ENCODE measurements around the gene LSM7. TPM values are rescaled to one million over a fixed set of nuclear protein-coding genes. Genes with fewer than 3 reads are reported as not detected.

The LSM7 gene
- total RNA-seq, 1 donor from 2014 or later, result 49.1 TPM

GRCh38 chr19:2331601-2332246 lies 3.3 kb upstream of the LSM7 start:
- peak overlapping the region in 2 of 3 donors; percentile 41 to 45 for H3K4me3 ChIP-seq (ENCODE audit: low read length in 3 of 3)
- H3K4me1 ChIP-seq (ENCODE audit: control insufficient read depth in 3 of 3, insufficient read depth in 3 of 3, low read length in 3 of 3), result peaks cover 48 to 78% (median 60%) of the 10 kb centered on the region in 3 donors
- H3K9ac ChIP-seq (ENCODE audit: low read depth in 1 of 3, low read length in 3 of 3), result peak overlapping the region in 2 of 3 donors; percentile 43 to 50
- peaks cover 0 to 5% (median 4%) of the 10 kb centered on the region in 3 donors for H3K36me3 ChIP-seq (ENCODE audit: control insufficient read depth in 3 of 3, insufficient read depth in 3 of 3, low read length in 3 of 3)
- peak overlapping the region; percentile 84 for H3K27ac ChIP-seq (ENCODE audit: low read depth, low read length)
- no peaks in the 10 kb centered on the region for H3K9me3 ChIP-seq (ENCODE audit: control insufficient read depth in 3 of 3, low read length in 3 of 3)
- no peaks in the 10 kb centered on the region for H3K27me3 ChIP-seq (ENCODE audit: control insufficient read depth in 3 of 3, insufficient read depth in 3 of 3, low read length in 3 of 3)

DNA sequence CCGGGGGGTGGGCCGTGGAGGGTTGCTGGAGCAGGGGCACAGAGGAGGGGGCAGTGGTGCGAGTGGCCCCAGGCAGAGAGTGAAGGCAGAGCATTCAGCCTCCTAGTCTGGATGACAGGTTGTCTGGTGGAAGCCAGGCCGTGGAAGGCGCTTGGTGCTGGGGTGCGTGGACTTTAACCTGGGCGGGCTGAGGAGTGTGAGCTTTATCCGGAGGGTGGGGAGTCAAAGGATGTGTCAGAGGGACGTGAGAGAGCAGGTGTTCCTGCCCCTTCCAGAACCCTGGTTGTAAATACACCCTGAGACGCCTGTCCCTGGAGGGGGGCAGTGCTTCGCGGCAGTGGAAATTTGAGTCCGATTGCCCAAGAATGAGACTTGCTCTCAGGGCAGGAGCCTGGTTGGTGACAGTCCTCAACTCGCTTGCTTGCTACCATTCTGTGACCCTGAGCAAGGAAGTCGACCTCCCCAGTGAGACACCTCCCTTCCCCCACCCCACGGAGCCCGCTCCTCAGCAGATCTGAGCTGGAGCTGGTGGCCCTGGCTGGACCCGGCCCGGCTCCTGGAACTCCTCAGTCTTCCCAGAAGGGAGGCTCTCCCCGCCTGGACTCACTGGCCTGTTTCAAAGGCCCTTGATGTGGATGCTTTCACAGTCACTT lies 2.4 kb upstream of the LSM7 start:
- no peaks in the 10 kb centered on the region for H3K9me3 ChIP-seq (ENCODE audit: control insufficient read depth in 3 of 3, low read length in 3 of 3)
- no peaks in the 10 kb centered on the region for H3K27me3 ChIP-seq (ENCODE audit: control insufficient read depth in 3 of 3, insufficient read depth in 3 of 3, low read length in 3 of 3)
- H3K36me3 ChIP-seq (ENCODE audit: control insufficient read depth in 3 of 3, insufficient read depth in 3 of 3, low read length in 3 of 3), result peaks cover 0 to 8% (median 0%) of the 10 kb centered on the region in 3 donors
- H3K4me1 ChIP-seq (ENCODE audit: control insufficient read depth in 3 of 3, insufficient read depth in 3 of 3, low read length in 3 of 3), result peaks cover 53 to 70% (median 57%) of the 10 kb centered on the region in 3 donors
- peak overlapping the region in 2 of 3 donors; percentile 35 to 45 for H3K4me3 ChIP-seq (ENCODE audit: low read length in 3 of 3)
- peak overlapping the region; percentile 84 for H3K27ac ChIP-seq (ENCODE audit: low read depth, low read length)
- peak overlapping the region; percentile 63 to 71 (median 71) for H3K9ac ChIP-seq (ENCODE audit: low read depth in 1 of 3, low read length in 3 of 3)

GRCh38 chr19:2330255-2330631 lies 1.9 kb upstream of the LSM7 start:
- peaks cover 53 to 68% (median 57%) of the 10 kb centered on the region in 3 donors for H3K4me1 ChIP-seq (ENCODE audit: control insufficient read depth in 3 of 3, insufficient read depth in 3 of 3, low read length in 3 of 3)
- peak overlapping the region in 2 of 3 donors; percentile 35 to 45 for H3K4me3 ChIP-seq (ENCODE audit: low read length in 3 of 3)
- no peaks in the 10 kb centered on the region for H3K27me3 ChIP-seq (ENCODE audit: control insufficient read depth in 3 of 3, insufficient read depth in 3 of 3, low read length in 3 of 3)
- peak overlapping the region; percentile 63 to 71 (median 71) for H3K9ac ChIP-seq (ENCODE audit: low read depth in 1 of 3, low read length in 3 of 3)
- H3K27ac ChIP-seq (ENCODE audit: low read depth, low read length), result peak overlapping the region; percentile 84
- no peaks in the 10 kb centered on the region for H3K9me3 ChIP-seq (ENCODE audit: control insufficient read depth in 3 of 3, low read length in 3 of 3)
- H3K36me3 ChIP-seq (ENCODE audit: control insufficient read depth in 3 of 3, insufficient read depth in 3 of 3, low read length in 3 of 3), result peaks cover 0 to 9% (median 3%) of the 10 kb centered on the region in 3 donors

DNA sequence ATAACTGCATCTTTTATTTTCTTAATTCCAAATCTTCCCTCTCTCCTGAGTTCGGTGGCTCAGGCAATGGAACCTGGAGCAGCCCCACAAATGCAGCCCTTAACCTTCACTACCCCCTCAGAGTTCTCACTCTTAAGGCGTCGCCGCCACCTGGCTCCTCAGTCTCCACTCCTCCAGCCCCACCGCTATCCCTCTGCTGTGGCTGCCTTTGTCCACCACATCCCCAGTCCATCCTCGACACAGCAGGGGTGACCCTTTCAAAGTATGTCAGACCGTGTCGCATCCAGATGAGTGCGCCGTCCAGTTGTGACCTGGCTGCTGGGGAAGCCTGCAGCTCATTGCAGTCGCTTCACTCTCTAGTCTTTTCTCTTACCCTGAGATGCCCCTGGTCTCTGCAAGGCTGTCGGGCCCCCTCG lies 1.1 kb upstream of the LSM7 start:
- Histone ChIP-seq H3K27me3 (ENCODE audit: control insufficient read depth in 3 of 3, insufficient read depth in 3 of 3, low read length in 3 of 3) (no peaks in the 10 kb centered on the region), H3K4me3 (ENCODE audit: low read length in 3 of 3) (peak overlapping the region; percentile 89 to 94 (median 94)), H3K4me1 (ENCODE audit: control insufficient read depth in 3 of 3, insufficient read depth in 3 of 3, low read length in 3 of 3) (peaks cover 53 to 68% (median 57%) of the 10 kb centered on the region in 3 donors), H3K36me3 (ENCODE audit: control insufficient read depth in 3 of 3, insufficient read depth in 3 of 3, low read length in 3 of 3) (peaks cover 3 to 9% (median 4%) of the 10 kb centered on the region in 3 donors), H3K9ac (ENCODE audit: low read depth in 1 of 3, low read length in 3 of 3) (peak overlapping the region; percentile 84 to 93 (median 89)), H3K9me3 (ENCODE audit: control insufficient read depth in 3 of 3, low read length in 3 of 3) (no peaks in the 10 kb centered on the region), H3K27ac (ENCODE audit: low read depth, low read length) (peak overlapping the region; percentile 12)

GRCh38 chr19:2329149-2329478 lies 728 bp upstream of the LSM7 start:
- Histone ChIP-seq H3K4me1 (ENCODE audit: control insufficient read depth in 3 of 3, insufficient read depth in 3 of 3, low read length in 3 of 3) (peaks cover 53 to 65% (median 56%) of the 10 kb centered on the region in 3 donors), H3K9ac (ENCODE audit: low read depth in 1 of 3, low read length in 3 of 3) (peak overlapping the region; percentile 84 to 93 (median 89))

DNA sequence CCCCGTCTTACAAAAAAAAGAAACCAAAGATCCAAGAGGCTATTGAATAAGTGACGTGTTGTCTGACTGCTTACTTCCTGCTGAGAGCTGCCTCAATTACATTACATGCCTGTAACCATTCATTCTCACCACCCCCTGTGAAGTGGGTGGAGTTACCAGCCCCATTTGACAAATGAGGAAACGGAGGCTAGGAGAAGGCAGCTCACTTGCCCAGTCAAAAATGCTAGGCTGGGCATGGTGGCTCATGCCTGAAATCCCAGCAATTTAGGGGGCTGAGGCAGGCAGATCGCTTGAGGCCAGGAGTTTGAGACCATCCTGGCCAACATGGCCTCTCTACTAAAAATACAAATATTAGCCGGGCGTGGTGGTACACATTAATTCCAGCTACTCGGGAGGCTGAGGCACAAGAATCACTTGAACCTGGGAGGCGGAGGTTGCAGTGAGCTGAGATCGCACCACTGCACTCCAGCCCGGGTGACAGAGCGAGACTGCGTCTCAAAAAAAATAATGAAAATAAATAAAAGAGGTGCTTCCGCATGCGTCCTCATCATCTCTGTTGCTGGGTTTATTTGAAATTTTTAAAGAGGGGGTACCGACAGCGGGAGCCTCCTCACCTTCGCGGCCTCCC lies 499 bp downstream of the LSM7 start:
- no peaks in the 10 kb centered on the region for H3K9me3 ChIP-seq (ENCODE audit: control insufficient read depth in 3 of 3, low read length in 3 of 3)
- H3K9ac ChIP-seq (ENCODE audit: low read depth in 1 of 3, low read length in 3 of 3), result peak overlapping the region; percentile 84 to 93 (median 89)
- H3K27me3 ChIP-seq (ENCODE audit: control insufficient read depth in 3 of 3, insufficient read depth in 3 of 3, low read length in 3 of 3), result no peaks in the 10 kb centered on the region
- peak overlapping the region; percentile 89 to 94 (median 94) for H3K4me3 ChIP-seq (ENCODE audit: low read length in 3 of 3)
- H3K4me1 ChIP-seq (ENCODE audit: control insufficient read depth in 3 of 3, insufficient read depth in 3 of 3, low read length in 3 of 3), result peaks cover 45 to 53% (median 49%) of the 10 kb centered on the region in 3 donors
- H3K36me3 ChIP-seq (ENCODE audit: control insufficient read depth in 3 of 3, insufficient read depth in 3 of 3, low read length in 3 of 3), result peaks cover 10 to 13% (median 11%) of the 10 kb centered on the region in 3 donors
- H3K27ac ChIP-seq (ENCODE audit: low read depth, low read length), result peak overlapping the region; percentile 54

More at GRCh38 chr19:2329149-2329478, 728 bp upstream of the LSM7 start:
- Histone ChIP-seq H3K27me3 (ENCODE audit: control insufficient read depth in 3 of 3, insufficient read depth in 3 of 3, low read length in 3 of 3) (no peaks in the 10 kb centered on the region), H3K9me3 (ENCODE audit: control insufficient read depth in 3 of 3, low read length in 3 of 3) (no peaks in the 10 kb centered on the region), H3K27ac (ENCODE audit: low read depth, low read length) (peak overlapping the region; percentile 54), H3K4me3 (ENCODE audit: low read length in 3 of 3) (peak overlapping the region; percentile 89 to 94 (median 94)), H3K36me3 (ENCODE audit: control insufficient read depth in 3 of 3, insufficient read depth in 3 of 3, low read length in 3 of 3) (peaks cover 7 to 8% (median 7%) of the 10 kb centered on the region in 3 donors)

DNA sequence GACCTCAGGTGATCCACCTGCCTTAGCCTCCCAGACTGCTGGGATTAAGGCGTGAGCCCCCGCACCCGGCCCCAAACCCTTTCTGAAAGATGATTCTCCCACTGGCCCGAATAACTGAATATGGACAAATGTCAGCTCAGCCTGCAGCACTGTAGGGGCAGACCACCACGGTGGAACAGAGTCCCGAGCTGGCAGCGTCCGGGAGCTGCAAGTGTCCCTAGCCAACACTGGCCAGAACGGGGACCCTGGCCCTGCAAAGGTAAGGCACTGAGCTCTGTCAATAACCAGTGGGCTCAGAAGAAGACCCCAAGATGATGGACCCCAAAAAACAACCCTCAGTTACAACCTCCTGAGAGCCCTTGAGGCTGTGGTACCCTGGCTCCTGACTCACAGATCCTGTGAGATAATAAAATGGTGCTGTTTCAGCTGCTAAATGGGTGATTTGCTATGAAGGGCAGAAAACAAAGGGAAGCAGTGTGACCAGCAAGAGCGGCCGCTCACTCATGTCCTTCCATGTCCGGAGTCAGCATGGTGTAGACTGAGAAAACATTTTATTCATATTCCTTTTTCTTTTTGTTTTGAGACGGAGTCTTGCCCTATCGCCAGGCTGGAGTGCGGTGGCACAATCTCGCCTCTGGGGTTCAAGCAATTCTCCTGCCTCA lies 1.6 kb downstream of the LSM7 start:
- Histone ChIP-seq H3K4me1 (ENCODE audit: control insufficient read depth in 3 of 3, insufficient read depth in 3 of 3, low read length in 3 of 3) (peaks cover 36 to 44% (median 40%) of the 10 kb centered on the region in 3 donors), H3K9ac (ENCODE audit: low read depth in 1 of 3, low read length in 3 of 3) (peak overlapping the region in 1 of 3 donors; percentile 33), H3K27ac (ENCODE audit: low read depth, low read length) (no peak overlapping the region)

GRCh38 chr19:2325281-2326046 lies 2.9 kb downstream of the LSM7 start:
- no peak overlapping the region for H3K27ac ChIP-seq (ENCODE audit: low read depth, low read length)
- H3K27me3 ChIP-seq (ENCODE audit: control insufficient read depth in 3 of 3, insufficient read depth in 3 of 3, low read length in 3 of 3), result no peaks in the 10 kb centered on the region
- H3K4me3 ChIP-seq (ENCODE audit: low read length in 3 of 3), result no peak overlapping the region
- peak overlapping the region in 1 of 3 donors; percentile 8 for H3K9ac ChIP-seq (ENCODE audit: low read depth in 1 of 3, low read length in 3 of 3)
- H3K36me3 ChIP-seq (ENCODE audit: control insufficient read depth in 3 of 3, insufficient read depth in 3 of 3, low read length in 3 of 3), result peaks cover 10 to 13% (median 13%) of the 10 kb centered on the region in 3 donors
- H3K4me1 ChIP-seq (ENCODE audit: control insufficient read depth in 3 of 3, insufficient read depth in 3 of 3, low read length in 3 of 3), result peaks cover 22 to 31% (median 28%) of the 10 kb centered on the region in 3 donors
- no peaks in the 10 kb centered on the region for H3K9me3 ChIP-seq (ENCODE audit: control insufficient read depth in 3 of 3, low read length in 3 of 3)

More for the DNA sequence above, 1.6 kb downstream of the LSM7 start:
- Histone ChIP-seq H3K9me3 (ENCODE audit: control insufficient read depth in 3 of 3, low read length in 3 of 3) (no peaks in the 10 kb centered on the region), H3K27me3 (ENCODE audit: control insufficient read depth in 3 of 3, insufficient read depth in 3 of 3, low read length in 3 of 3) (no peaks in the 10 kb centered on the region), H3K36me3 (ENCODE audit: control insufficient read depth in 3 of 3, insufficient read depth in 3 of 3, low read length in 3 of 3) (peaks cover 10 to 13% (median 11%) of the 10 kb centered on the region in 3 donors), H3K4me3 (ENCODE audit: low read length in 3 of 3) (no peak overlapping the region)

Measured in skeletal muscle tissue (tissue), 4 donors.